ENCODE measurements around the gene PSMG2.

PSMG2 gene

DNA sequence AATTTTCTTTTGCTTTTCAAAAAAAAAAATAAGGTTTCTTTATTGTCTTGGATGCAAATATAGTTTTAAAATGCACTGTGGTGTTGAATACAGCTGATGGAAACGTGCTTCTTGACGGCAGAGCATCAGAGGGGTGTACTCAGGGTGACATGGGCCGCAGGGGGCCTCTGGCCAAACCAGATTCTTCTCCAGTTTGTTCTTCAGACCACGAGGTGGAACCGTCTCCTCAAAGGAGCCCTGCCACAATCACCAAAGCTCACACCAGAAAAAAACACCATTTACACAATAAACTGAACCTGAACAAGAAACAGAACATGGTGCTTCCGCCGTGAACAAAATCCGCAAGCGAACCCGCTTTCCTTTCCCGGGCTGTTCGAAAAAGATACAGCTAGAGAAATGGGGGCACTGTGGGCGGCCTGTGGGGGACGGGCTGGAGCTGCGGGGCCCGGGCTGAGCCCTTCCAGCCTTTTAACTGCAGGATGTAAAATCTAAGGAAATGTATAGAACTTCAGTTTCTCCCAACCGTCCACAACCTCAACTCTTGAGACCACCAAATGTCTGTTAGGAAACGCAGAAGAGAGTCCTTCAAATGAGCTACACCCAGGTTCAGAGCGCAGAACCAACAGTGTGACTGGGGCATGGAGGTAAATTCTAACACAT is 34.5 kb downstream of the PSMG2 start:
- ATAC-seq: no peak
- TF ChIP-seq ZNF565 (CRISPR knock-in tag; conservative IDR thresholded peaks at IDR 0.05; ENCODE audit: low read depth) (no peak), TCF4 (CRISPR knock-in tag; IDR thresholded peaks at IDR 0.05; ENCODE audit: borderline replicate concordance) (no peak), ISL1 (CRISPR knock-in tag; IDR thresholded peaks at IDR 0.05) (no peak), ZFP3 (CRISPR knock-in tag; IDR thresholded peaks at IDR 0.05) (no peak), TOX (CRISPR knock-in tag; IDR thresholded peaks at IDR 0.05; ENCODE audit: borderline replicate concordance) (no peak), OSR1 (CRISPR knock-in tag; IDR thresholded peaks at IDR 0.05) (no peak), CSRNP3 (CRISPR knock-in tag; IDR thresholded peaks at IDR 0.05) (no peak), ZC3H10 (CRISPR knock-in tag; IDR thresholded peaks at IDR 0.05) (no peak), CSDC2 (CRISPR knock-in tag; IDR thresholded peaks at IDR 0.05) (no peak), PATZ1 (CRISPR knock-in tag; IDR thresholded peaks at IDR 0.05; ENCODE audit: borderline replicate concordance) (no peak), RARB (CRISPR knock-in tag; IDR thresholded peaks at IDR 0.05) (no peak), CREB5 (CRISPR knock-in tag; IDR thresholded peaks at IDR 0.05; ENCODE audit: low read depth) (no peak), ESRRG (CRISPR knock-in tag; IDR thresholded peaks at IDR 0.05) (no peak), ZNF8 (CRISPR knock-in tag; IDR thresholded peaks at IDR 0.05) (no peak)

DNA sequence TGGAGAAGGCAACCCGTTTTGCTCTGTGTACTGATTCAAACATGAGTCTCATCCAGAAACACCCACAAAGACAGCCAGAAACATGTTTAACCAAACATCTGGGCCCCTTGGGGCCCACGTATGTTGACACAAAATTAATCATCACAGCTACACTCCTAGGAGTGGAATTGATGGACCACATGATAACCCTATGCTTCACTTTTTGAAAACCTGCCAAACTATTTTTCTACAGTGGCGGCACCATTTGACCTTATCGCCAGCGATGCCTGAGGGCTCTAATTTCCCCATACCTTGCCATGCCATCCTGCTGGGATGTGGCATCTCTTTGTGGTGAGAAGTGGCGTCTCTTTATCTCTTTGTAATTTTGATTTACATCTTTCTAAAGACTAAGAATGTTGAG is 38.5 kb downstream of the PSMG2 start:
- no peak for ATAC-seq
- TF ChIP-seq ZFP3 (CRISPR knock-in tag; IDR thresholded peaks at IDR 0.05) (no peak), CSDC2 (CRISPR knock-in tag; IDR thresholded peaks at IDR 0.05) (no peak), ZNF70 (CRISPR knock-in tag; IDR thresholded peaks at IDR 0.05) (no peak), CREB5 (CRISPR knock-in tag; IDR thresholded peaks at IDR 0.05; ENCODE audit: low read depth) (no peak), ZNF565 (CRISPR knock-in tag; conservative IDR thresholded peaks at IDR 0.05; ENCODE audit: low read depth) (no peak), POU6F1 (CRISPR knock-in tag; IDR thresholded peaks at IDR 0.05; ENCODE audit: borderline replicate concordance, low read depth) (no peak), TCF4 (CRISPR knock-in tag; IDR thresholded peaks at IDR 0.05; ENCODE audit: borderline replicate concordance) (no peak), TOX (CRISPR knock-in tag; IDR thresholded peaks at IDR 0.05; ENCODE audit: borderline replicate concordance) (no peak)

DNA sequence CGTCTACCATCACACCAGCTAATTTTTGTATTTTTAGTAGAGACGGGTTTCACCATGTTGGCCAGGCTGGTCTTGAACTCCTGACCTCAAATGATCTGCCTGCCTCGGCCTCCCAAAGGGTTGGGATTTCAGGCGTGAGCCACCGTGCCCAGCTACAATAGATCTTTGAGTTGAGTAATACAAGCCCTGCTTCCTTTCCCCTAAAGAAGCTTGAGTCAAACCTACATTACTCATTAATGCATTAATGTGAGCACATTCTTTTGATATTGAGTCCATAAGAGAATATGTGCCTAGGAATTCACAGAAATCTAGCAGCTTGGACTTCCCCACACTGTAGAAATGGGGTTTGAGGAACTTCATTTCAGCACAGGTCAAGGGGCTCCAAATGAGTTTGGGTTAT is 39.6 kb downstream of the PSMG2 start:
- TF ChIP-seq TOX (CRISPR knock-in tag; IDR thresholded peaks at IDR 0.05; ENCODE audit: borderline replicate concordance) (no peak), BACH2 (CRISPR knock-in tag; IDR thresholded peaks at IDR 0.05; ENCODE audit: borderline replicate concordance) (no peak), ZC3H10 (CRISPR knock-in tag; IDR thresholded peaks at IDR 0.05) (no peak), ZFP3 (CRISPR knock-in tag; IDR thresholded peaks at IDR 0.05) (no peak), TCF4 (CRISPR knock-in tag; IDR thresholded peaks at IDR 0.05; ENCODE audit: borderline replicate concordance) (no peak), CREB5 (CRISPR knock-in tag; IDR thresholded peaks at IDR 0.05; ENCODE audit: low read depth) (no peak), PPARA (CRISPR knock-in tag; IDR thresholded peaks at IDR 0.05; ENCODE audit: borderline replicate concordance) (no peak), RARB (CRISPR knock-in tag; IDR thresholded peaks at IDR 0.05) (no peak), ZNF565 (CRISPR knock-in tag; conservative IDR thresholded peaks at IDR 0.05; ENCODE audit: low read depth) (no peak)
- TF ChIP-seq, protein P1, sequence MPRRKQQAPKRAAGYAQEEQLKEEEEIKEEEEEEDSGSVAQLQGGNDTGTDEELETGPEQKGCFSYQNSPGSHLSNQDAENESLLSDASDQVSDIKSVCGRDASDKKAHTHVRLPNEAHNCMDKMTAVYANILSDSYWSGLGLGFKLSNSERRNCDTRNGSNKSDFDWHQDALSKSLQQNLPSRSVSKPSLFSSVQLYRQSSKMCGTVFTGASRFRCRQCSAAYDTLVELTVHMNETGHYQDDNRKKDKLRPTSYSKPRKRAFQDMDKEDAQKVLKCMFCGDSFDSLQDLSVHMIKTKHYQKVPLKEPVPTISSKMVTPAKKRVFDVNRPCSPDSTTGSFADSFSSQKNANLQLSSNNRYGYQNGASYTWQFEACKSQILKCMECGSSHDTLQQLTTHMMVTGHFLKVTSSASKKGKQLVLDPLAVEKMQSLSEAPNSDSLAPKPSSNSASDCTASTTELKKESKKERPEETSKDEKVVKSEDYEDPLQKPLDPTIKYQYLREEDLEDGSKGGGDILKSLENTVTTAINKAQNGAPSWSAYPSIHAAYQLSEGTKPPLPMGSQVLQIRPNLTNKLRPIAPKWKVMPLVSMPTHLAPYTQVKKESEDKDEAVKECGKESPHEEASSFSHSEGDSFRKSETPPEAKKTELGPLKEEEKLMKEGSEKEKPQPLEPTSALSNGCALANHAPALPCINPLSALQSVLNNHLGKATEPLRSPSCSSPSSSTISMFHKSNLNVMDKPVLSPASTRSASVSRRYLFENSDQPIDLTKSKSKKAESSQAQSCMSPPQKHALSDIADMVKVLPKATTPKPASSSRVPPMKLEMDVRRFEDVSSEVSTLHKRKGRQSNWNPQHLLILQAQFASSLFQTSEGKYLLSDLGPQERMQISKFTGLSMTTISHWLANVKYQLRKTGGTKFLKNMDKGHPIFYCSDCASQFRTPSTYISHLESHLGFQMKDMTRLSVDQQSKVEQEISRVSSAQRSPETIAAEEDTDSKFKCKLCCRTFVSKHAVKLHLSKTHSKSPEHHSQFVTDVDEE (CRISPR knock-in tag; IDR thresholded peaks at IDR 0.05): no peak
- ATAC-seq: peak; percentile 51; the same call in 2 of the 3 replicates
